Effector memory CD4-positive, alpha-beta T cell (primary cell): ENCODE measurements around the gene ATP8A1.
"Not testable (repeated sequence)": the region's sequence is repeated elsewhere in the genome, so short reads cannot be mapped to it uniquely, and the experiment has no call there.

Experiments
- DNase-seq, 3 donors: peaks; one replicate each; pipeline ENCODE4 v3.0.0-alpha.2; 2020
- H3K27ac ChIP-seq: 2 replicates; pipeline ENCODE4 v1.7.0; 2013; ENCODE audit warnings: mild to moderate bottlenecking, low read length, moderate library complexity; ENCODE audit not compliant: insufficient read depth, poor library complexity, severe bottlenecking
- H3K27me3 ChIP-seq: replicated peaks from 2 replicates; pipeline ENCODE4 v1.7.0; 2013; ENCODE audit warnings: mild to moderate bottlenecking, low read length; ENCODE audit not compliant: insufficient read depth, control insufficient read depth, poor library complexity, severe bottlenecking
- H3K36me3 ChIP-seq: 2 replicates; pipeline ENCODE4 v1.7.0; 2013; ENCODE audit warnings: mild to moderate bottlenecking, low read length, moderate library complexity; ENCODE audit not compliant: control insufficient read depth, insufficient read depth
- H3K4me1 ChIP-seq: 2 replicates; pipeline ENCODE4 v1.7.0; 2013; ENCODE audit warnings: low read length, mild to moderate bottlenecking; ENCODE audit not compliant: control insufficient read depth, insufficient read depth, poor library complexity, severe bottlenecking
- H3K4me3 ChIP-seq: 2 replicates; pipeline ENCODE4 v1.7.0; 2013; ENCODE audit warnings: low read length, low read depth, mild to moderate bottlenecking; ENCODE audit not compliant: insufficient read depth, poor library complexity, severe bottlenecking
- H3K9me3 ChIP-seq: 2 replicates; pipeline ENCODE4 v1.7.0; 2013; ENCODE audit warnings: mild to moderate bottlenecking, low read length, moderate library complexity; ENCODE audit not compliant: control insufficient read depth

ATP8A1 gene

DNA sequence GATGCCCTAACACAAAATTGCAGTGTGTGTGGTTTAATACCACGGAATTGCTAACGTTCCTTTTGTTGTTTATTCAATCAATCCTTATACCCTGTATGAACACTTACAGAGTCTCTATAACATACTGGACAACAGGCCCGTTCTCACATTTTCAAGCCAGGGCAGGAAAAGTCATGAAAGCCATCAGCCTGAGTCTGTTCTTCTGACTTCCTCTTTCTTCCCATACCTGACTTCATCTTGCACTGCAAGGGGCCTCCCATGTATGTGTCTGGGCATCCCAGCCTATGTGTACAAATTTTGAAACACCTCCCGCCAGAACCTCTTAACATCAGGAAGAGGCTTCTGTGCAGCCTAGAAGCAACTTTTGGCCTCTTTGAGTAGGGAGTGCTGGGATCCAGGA is 264.5 kb downstream of the ATP8A1 start:
- no peaks in the 10 kb centered on the region for H3K36me3 ChIP-seq
- no peak overlapping the region for H3K4me3 ChIP-seq
- H3K27ac ChIP-seq, result no peak overlapping the region
- no peak for DNase-seq
- H3K27me3 ChIP-seq, result peaks cover 3% of the 10 kb centered on the region
- H3K9me3 ChIP-seq, result no peaks in the 10 kb centered on the region
- H3K4me1 ChIP-seq, result no peaks in the 10 kb centered on the region

DNA sequence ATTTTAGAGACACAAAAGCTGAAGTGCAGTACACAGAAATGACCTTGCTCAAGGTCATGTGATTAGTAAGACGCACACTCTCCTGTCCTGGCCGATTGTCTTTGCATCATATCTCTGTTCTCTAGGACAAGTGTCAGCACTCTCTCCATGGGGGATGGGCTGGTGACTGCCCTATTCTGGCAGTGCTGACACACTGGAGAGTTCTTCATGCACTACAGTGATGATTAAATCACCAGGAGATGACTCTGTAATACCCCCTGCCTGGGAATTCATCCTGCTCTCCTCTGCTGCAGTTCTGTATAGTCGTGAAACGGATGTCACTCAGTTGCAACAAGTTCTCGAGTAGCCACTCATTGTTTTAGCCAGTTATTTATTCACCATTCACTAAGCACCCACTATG is 264.9 kb downstream of the ATP8A1 start:
- peaks cover 3% of the 10 kb centered on the region for H3K27me3 ChIP-seq
- DNase-seq, result no peak
- no peaks in the 10 kb centered on the region for H3K36me3 ChIP-seq
- no peak overlapping the region for H3K27ac ChIP-seq
- H3K4me3 ChIP-seq, result no peak overlapping the region
- no peaks in the 10 kb centered on the region for H3K4me1 ChIP-seq
- no peaks in the 10 kb centered on the region for H3K9me3 ChIP-seq

- Histone ChIP-seq H3K27ac (no peak overlapping the region), H3K36me3 (no peaks in the 10 kb centered on the region), H3K4me3 (no peak overlapping the region), H3K4me1 (no peaks in the 10 kb centered on the region), H3K9me3 (no peaks in the 10 kb centered on the region), H3K27me3 (peaks cover 1% of the 10 kb centered on the region)
- DNase-seq, result no peak
Measured at GRCh38 chr4:42391355-42391664, 265.6 kb downstream of the ATP8A1 start.

DNA sequence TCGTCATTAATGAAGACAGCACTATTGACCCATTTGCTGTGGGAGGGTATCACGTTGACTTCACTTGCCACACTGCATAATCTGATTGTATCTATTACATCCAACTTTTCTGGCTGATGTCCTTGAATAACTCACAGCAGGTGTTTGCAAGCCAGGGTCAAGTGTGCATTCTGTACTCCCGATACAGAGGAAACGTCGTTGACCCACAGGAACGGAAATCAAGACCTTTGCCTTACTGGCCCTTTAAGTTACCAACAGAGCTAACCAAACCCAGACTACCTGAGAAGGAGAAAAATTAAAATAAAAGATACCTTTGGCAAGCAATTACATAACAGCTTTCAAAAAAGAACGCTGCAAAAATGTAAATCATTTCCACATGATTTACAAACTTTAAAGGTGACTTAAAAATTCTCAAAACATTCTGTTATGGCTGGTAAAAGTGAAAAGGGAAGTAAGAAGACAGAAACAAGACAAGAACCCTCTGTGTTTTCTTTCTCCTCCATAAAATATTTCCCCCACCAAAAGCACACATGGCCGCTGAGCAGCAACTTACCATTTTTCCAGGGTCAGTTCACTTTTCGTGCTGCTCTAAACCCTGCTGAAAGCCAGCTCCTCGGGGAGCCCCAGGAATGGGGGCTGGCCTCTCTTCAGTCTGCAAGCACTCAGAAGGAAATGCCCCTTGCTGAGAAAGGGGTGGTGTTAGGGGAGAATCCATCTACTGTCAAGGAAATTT is 266.1 kb downstream of the ATP8A1 start:
- H3K27me3 ChIP-seq, result no peaks in the 10 kb centered on the region
- no peak for DNase-seq
- H3K36me3 ChIP-seq, result no peaks in the 10 kb centered on the region
- H3K9me3 ChIP-seq, result no peaks in the 10 kb centered on the region
- no peak overlapping the region for H3K27ac ChIP-seq
- H3K4me3 ChIP-seq, result no peak overlapping the region
- H3K4me1 ChIP-seq, result no peaks in the 10 kb centered on the region

DNA sequence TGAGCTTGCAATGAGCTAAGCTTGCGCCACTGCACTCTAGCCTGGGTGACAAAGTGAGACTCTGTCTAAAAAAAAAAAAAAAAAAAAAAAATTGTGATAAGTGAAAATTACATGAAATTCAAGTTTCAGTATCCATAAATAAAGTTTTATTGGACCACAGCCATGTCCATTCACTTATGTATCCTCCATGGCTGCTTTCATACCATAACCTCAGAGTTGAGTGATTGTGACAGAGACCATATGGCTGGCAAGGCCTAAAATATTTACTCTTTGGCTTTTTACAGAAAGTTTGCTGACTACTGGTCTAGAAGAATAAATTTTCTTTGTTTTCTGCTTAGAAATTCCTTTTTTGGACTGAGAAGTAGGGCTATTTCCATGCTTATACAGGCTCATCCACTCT is 271.4 kb downstream of the ATP8A1 start:
- no peak overlapping the region for H3K27ac ChIP-seq
- H3K4me1 ChIP-seq, result no peaks in the 10 kb centered on the region
- no peaks in the 10 kb centered on the region for H3K9me3 ChIP-seq
- no peaks in the 10 kb centered on the region for H3K27me3 ChIP-seq
- no peak for DNase-seq
- no peak overlapping the region for H3K4me3 ChIP-seq
- H3K36me3 ChIP-seq, result no peaks in the 10 kb centered on the region

DNA sequence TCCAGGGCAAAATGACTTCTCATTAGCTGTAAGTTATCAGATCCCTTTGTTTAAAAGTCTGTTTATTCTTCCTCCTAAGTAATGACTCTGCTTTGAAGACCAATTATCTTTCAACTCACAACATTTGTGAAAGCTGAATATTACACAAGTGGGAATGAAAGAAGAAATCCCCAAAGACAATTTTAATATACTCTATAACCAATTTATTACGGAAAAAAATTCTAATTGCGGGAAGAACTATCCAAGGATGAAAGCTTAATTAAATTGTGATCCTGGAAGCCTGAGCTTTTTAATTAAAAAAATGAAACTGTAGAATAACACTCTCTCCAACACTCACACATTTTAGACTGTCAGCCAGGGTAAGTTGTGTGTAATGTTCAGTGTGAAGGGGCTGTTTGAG is 275.2 kb downstream of the ATP8A1 start:
- Histone ChIP-seq H3K4me1 (no peaks in the 10 kb centered on the region), H3K27me3 (no peaks in the 10 kb centered on the region), H3K36me3 (no peaks in the 10 kb centered on the region), H3K27ac (no peak overlapping the region), H3K9me3 (no peaks in the 10 kb centered on the region), H3K4me3 (no peak overlapping the region)
- DNase-seq, result no peak

- Histone ChIP-seq H3K36me3 (no peaks in the 10 kb centered on the region), H3K27me3 (no peaks in the 10 kb centered on the region), H3K9me3 (no peaks in the 10 kb centered on the region), H3K4me3 (no peak overlapping the region), H3K4me1 (no peaks in the 10 kb centered on the region), H3K27ac (no peak overlapping the region)
- no peak for DNase-seq
Measured at GRCh38 chr4:42377497-42377896, 279.4 kb downstream of the ATP8A1 start.

GRCh38 chr4:42372303-42372702 is 284.6 kb downstream of the ATP8A1 start:
- H3K27me3 ChIP-seq, H3K36me3 ChIP-seq, H3K9me3 ChIP-seq, DNase-seq, H3K27ac ChIP-seq, H3K4me1 ChIP-seq, H3K4me3 ChIP-seq: not testable (repeated sequence)

- Histone ChIP-seq H3K9me3 (no peaks in the 10 kb centered on the region), H3K4me1 (no peaks in the 10 kb centered on the region), H3K4me3 (no peak overlapping the region), H3K27ac (no peak overlapping the region), H3K27me3 (no peaks in the 10 kb centered on the region), H3K36me3 (no peaks in the 10 kb centered on the region)
- no peak for DNase-seq
Measured at GRCh38 chr4:42371305-42372252, 285.3 kb downstream of the ATP8A1 start.

GRCh38 chr4:42369489-42369888 is 287.4 kb downstream of the ATP8A1 start:
- Histone ChIP-seq H3K4me1 (no peaks in the 10 kb centered on the region), H3K9me3 (no peaks in the 10 kb centered on the region), H3K27me3 (no peaks in the 10 kb centered on the region), H3K27ac (no peak overlapping the region), H3K36me3 (no peaks in the 10 kb centered on the region), H3K4me3 (no peak overlapping the region)
- no peak for DNase-seq
